Activated naive CD8-positive, alpha-beta T cell treated with anti-CD3 and anti-CD28 coated beads, Interleukin-2, amount 50 U/mL, for 16 hours (primary cell): ENCODE results near the gene PLBD2.
"Not testable (repeated sequence)": the region's sequence is repeated elsewhere in the genome, so short reads cannot be mapped to it uniquely, and the experiment has no call there.

ENCODE experiments used
- DNase-seq: peaks from one replicate; pipeline ENCODE4 v3.0.0-alpha.2; 2020; ENCODE audit warnings: low read depth, low spot score

Gene PLBD2

DNA sequence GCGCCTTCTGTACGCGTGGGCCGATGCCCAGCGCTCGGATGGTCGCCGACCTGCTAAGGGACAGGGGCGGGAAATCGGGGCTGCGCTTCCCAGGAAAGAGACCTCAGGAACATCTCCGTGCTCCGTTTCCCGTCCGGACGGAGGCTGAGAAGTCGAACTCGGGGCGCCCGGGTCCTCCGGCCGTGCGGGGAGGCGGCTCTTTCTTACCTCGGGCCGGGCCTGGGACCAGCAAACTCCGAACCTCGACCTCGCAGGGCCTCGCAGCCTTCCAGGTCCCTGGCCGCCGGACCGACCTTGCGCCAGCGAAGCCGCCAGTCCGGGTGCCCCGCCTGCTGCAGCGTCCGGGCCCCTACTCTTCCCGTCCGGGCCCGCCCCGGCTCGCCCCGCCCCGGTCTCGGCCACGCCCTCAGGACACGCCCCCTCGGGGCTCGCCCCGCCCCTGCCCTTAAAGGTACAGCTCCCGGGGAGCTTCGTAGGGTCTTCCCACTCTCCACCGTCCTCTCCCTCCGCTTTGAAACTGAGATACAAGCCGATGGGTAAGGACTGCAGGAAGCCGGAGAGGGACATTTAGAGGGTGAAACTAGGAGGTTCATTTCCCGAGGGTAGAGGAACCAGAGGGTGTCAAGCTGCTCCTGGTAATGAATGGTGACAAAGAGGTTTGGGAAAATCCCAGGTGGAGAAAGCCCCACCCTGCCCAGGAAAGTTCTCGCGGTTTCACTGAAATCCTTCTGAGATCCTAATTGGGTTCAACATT, 23.4 kb upstream of the PLBD2 start, which contains the start of gene SLC8B1:
Gene SLC8B1 (minus strand): TSS at position 324 of the 754 bp plus-strand sequence. CDS start 2,231 bp downstream, outside the sequence.
- DNase-seq, result peak; percentile 71

GRCh38 chr12:113339540-113339939, 18.8 kb upstream of the PLBD2 start:
- DNase-seq, result no peak

DNA sequence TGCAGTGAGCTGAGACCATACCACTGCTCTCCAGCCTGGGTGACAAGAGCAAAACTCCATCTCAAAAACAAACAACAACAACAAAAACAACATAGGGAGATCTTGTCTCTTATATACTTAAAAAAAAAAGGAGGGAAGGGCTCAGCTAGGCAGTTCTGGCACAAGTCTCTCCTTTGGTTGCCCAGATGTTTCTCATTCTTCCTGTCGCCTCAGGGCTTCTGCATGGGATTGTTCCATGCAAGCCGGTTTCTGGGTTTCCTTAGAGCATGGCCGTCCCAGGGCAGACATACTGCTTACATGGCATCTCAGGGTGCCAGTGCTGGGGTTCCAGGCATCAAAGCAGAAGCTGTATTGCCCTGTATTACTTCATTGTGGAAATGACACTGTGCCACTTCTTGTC, 18.3 kb upstream of the PLBD2 start:
- DNase-seq, result no peak

- DNase-seq, result no peak
These were observed 16.9 kb upstream of the PLBD2 start for GRCh38 chr12:113341535-113341934.

- DNase-seq, result no peak
These were observed 13.1 kb upstream of the PLBD2 start for GRCh38 chr12:113345318-113345717.

DNA sequence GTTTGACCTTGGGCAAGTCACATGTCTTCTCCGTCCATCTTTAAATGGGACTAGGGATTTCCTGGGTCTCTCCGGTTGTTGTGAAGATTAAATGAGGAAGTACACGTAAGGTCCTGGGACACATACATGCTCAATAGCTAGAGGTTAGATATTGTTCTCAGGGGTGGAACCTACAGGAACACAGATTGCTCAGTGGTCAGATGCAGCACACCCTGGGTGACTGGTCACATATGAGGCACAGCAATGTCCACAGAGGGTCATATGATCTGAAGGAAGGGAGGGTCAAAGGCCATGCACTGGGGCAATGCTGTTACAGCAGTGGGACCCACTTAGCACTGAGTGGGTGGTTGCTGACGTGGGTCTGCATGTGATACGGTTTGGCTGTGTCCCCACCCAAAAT, 12.0 kb upstream of the PLBD2 start:
- no peak for DNase-seq

- no peak for DNase-seq
These were observed 11.3 kb upstream of the PLBD2 start for GRCh38 chr12:113347107-113347506.

- DNase-seq, result no peak
These were observed 10.5 kb upstream of the PLBD2 start for GRCh38 chr12:113347892-113348291.

GRCh38 chr12:113348849-113349536, 9.4 kb upstream of the PLBD2 start:
- DNase-seq, result no peak

DNA sequence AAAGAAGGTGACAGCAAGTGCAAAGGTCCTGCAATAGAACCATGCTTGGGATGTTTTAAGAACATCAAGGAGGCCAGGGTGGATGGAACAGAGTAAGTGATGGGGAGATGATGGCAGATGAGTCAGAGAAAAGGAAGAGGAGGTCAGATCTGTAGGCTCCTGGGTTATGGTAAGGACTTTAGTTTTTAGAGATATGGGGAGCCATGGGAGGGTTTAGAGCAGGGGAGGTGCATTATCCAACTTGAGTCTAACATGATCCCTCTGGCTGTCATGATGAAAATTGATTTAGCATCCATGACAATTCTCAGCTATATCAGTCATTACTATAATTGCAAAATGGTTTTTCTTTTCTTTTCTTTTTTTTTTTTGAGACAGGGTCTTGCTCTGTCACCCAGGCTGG, 7.3 kb upstream of the PLBD2 start:
- no peak for DNase-seq

GRCh38 chr12:113354192-113354591, 4.2 kb upstream of the PLBD2 start:
- not testable (repeated sequence) for DNase-seq

- DNase-seq, result no peak
These were observed 949 bp downstream of the PLBD2 start for GRCh38 chr12:113359133-113359938.

GRCh38 chr12:113359939-113360748, 1.8 kb downstream of the PLBD2 start:
- DNase-seq, result no peak

- no peak for DNase-seq
These were observed 3.4 kb downstream of the PLBD2 start for GRCh38 chr12:113361574-113362370.

- DNase-seq, result no peak
These were observed 6.3 kb downstream of the PLBD2 start for GRCh38 chr12:113364698-113365097.

- no peak for DNase-seq
These were observed 7.4 kb downstream of the PLBD2 start for GRCh38 chr12:113365639-113366395.

GRCh38 chr12:113366827-113367226, 8.4 kb downstream of the PLBD2 start:
- no peak for DNase-seq

DNA sequence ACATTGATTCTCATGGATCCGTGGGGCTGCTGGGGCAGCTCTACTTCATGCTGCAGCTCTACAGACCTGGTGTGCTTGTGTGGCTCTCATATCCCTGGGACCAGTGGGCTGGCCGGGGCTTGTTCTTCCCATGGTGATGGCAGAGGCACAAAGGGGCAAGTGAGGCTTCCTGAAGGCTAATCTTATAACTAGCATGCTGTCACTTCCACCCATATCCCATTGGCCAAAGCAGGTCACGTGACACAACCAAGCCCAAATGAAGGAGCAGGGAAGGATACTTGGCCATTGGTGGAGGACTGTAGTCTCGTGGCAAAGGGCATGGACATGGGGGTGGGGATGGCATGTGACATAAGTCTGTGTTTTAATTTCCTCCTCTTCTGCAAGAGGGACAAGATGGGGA, 9.9 kb downstream of the PLBD2 start:
- no peak for DNase-seq

DNA sequence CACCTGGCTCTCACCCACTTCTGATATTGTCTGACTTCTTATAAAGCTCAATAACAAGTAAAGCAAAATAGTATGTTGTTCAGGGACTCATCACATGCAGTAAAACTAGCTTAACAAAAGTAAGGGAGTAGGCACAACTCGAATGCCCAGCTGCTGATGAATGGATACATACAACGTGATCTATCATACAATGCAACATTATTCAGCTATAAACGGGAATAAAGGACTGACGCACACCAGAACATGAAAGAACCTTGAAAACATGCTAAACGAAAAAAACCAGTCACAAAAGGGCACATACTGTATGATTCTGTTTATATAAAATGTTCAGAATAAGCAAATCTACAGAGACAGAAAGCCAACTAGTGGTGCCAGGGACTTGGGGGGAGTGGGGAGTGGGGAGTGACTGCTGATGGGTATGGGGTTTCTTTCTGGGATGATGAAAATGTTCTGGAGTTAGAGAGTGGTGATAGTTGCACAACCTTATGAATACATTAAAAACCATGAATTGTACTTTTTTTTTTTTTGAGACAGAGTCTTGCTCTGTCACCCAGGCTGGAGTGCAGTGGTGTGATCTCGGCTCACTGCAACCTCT, 11.1 kb downstream of the PLBD2 start:
- no peak for DNase-seq
